ENCODE data around the gene RARS2.

DNA sequence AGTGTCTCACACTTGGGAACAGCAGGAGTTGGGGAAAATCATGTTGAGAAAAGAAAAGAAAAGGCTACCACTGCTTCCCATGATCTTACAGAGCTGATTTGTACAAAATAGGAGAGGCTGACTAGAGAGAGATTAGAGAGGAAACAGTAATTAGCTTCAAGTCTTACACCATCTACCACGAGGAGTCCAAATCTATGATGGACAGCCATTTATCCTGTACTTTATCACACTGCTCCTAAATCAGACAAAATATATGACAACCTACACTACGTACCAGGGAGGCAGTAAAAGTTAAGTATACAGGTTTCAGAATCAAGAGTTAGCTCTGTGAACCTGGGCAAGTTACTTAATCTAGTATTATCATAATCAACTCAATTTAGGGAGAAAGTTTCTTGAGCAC is 38.0 kb downstream of the RARS2 start:
- no peak for TF ChIP-seq CTCF (IDR thresholded peaks at IDR 0.05)
- TF ChIP-seq POLR2A (IDR thresholded peaks at IDR 0.05) = no peak
